Liver (tissue), 3 donors: ENCODE results near the gene TACC2.

Experiments
- ATF3 ChIP-seq: IDR thresholded peaks from 2 replicates; pipeline ENCODE4 v1.6.1; 2016; ENCODE audit warnings: antibody characterized with exemption
- GABPA ChIP-seq, 2 donors: IDR thresholded peaks in 1 of 2; conservative IDR thresholded peaks in 1 of 2; 2 replicates each; pipeline ENCODE4 v1.6.1; 2016; ENCODE audit warnings: antibody characterized with exemption in 2 of 2, mild to moderate bottlenecking in 1 of 2, moderate library complexity in 1 of 2
- JUND ChIP-seq, 2 donors: IDR thresholded peaks; 2 replicates each; pipeline ENCODE4 v1.6.1; 2016; ENCODE audit warnings: antibody characterized with exemption in 2 of 2
- RAD21 ChIP-seq, 2 donors: IDR thresholded peaks; 2 replicates each; pipeline ENCODE4 v1.6.1; 2016; ENCODE audit warnings: antibody characterized with exemption in 2 of 2, mild to moderate bottlenecking in 2 of 2
- REST ChIP-seq: IDR thresholded peaks from 2 replicates; pipeline ENCODE4 v1.6.1; 2016; ENCODE audit warnings: antibody characterized with exemption, mild to moderate bottlenecking
- SP1 ChIP-seq: IDR thresholded peaks from 2 replicates; pipeline ENCODE4 v1.6.1; 2018; ENCODE audit warnings: antibody characterized with exemption, mild to moderate bottlenecking
- TAF1 ChIP-seq: conservative IDR thresholded peaks from 2 replicates; pipeline ENCODE4 v1.6.1; 2016; ENCODE audit warnings: antibody characterized with exemption, mild to moderate bottlenecking
- YY1 ChIP-seq: IDR thresholded peaks from 2 replicates; pipeline ENCODE4 v1.6.1; 2016; ENCODE audit warnings: antibody characterized with exemption, mild to moderate bottlenecking
- TF ChIP-seq, protein P1 (sequence below): fragments of 150-350 bp; IDR thresholded peaks from 2 replicates; pipeline ENCODE4 v1.5.1; 2017; ENCODE audit warnings: improper control_type of control experiment, low read depth, low read length; ENCODE audit not compliant: missing input control
- TF ChIP-seq, protein P2 (sequence below): IDR thresholded peaks from 2 replicates; pipeline ENCODE4 v1.6.1; 2016; ENCODE audit warnings: antibody characterized with exemption
- TF ChIP-seq, protein P3 (sequence below): IDR thresholded peaks from 2 replicates; pipeline ENCODE4 v1.6.1; 2016; ENCODE audit warnings: antibody characterized with exemption
- donor health status: healthy.
- donor health status: healthy.

DNA sequence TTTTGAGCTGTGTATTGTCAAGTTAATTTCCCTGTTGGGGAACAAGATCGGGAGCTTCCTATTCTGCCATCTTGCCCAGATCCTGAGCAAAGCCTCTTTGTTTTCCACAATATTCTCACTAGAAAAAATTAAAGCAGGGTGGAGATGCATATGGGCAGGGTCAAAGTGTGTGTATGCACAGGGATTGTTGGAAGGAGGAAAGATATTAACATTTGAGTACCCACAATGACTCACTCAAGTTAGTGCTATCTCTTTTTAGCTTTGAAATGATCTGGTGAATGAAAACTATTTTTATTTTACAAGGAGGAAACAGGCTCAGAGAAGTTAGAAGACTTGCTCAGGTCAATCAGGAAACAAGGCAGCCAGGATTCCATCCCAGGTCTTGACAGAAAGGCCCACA lies 275.5 kb downstream of the TACC2 start:
- no peak for TF ChIP-seq TAF1
- no peak for TF ChIP-seq ATF3
- TF ChIP-seq, protein P1, sequence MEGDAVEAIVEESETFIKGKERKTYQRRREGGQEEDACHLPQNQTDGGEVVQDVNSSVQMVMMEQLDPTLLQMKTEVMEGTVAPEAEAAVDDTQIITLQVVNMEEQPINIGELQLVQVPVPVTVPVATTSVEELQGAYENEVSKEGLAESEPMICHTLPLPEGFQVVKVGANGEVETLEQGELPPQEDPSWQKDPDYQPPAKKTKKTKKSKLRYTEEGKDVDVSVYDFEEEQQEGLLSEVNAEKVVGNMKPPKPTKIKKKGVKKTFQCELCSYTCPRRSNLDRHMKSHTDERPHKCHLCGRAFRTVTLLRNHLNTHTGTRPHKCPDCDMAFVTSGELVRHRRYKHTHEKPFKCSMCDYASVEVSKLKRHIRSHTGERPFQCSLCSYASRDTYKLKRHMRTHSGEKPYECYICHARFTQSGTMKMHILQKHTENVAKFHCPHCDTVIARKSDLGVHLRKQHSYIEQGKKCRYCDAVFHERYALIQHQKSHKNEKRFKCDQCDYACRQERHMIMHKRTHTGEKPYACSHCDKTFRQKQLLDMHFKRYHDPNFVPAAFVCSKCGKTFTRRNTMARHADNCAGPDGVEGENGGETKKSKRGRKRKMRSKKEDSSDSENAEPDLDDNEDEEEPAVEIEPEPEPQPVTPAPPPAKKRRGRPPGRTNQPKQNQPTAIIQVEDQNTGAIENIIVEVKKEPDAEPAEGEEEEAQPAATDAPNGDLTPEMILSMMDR = no peak
- TF ChIP-seq SP1 = no peak
- no peak for TF ChIP-seq RAD21 (IDR thresholded peaks at IDR 0.05)
- no peak for TF ChIP-seq REST
- no peak for TF ChIP-seq JUND (IDR thresholded peaks at IDR 0.05)
- no peak for TF ChIP-seq YY1
- no peak for TF ChIP-seq GABPA (IDR thresholded peaks at IDR 0.05 in 1 of 2, conservative IDR thresholded peaks at IDR 0.05 in 1 of 2)
- TF ChIP-seq, protein P2, sequence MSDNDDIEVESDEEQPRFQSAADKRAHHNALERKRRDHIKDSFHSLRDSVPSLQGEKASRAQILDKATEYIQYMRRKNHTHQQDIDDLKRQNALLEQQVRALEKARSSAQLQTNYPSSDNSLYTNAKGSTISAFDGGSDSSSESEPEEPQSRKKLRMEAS = no peak
- TF ChIP-seq, protein P3, sequence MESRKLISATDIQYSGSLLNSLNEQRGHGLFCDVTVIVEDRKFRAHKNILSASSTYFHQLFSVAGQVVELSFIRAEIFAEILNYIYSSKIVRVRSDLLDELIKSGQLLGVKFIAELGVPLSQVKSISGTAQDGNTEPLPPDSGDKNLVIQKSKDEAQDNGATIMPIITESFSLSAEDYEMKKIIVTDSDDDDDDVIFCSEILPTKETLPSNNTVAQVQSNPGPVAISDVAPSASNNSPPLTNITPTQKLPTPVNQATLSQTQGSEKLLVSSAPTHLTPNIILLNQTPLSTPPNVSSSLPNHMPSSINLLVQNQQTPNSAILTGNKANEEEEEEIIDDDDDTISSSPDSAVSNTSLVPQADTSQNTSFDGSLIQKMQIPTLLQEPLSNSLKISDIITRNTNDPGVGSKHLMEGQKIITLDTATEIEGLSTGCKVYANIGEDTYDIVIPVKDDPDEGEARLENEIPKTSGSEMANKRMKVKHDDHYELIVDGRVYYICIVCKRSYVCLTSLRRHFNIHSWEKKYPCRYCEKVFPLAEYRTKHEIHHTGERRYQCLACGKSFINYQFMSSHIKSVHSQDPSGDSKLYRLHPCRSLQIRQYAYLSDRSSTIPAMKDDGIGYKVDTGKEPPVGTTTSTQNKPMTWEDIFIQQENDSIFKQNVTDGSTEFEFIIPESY = no peak
